NCI-H82 treated with DMSO at 0.1 percent for 48 hours (cell line): ENCODE data around the gene SRPK3.
A peak's percentile ranks its signal among the peaks of the same experiment; 100 is the strongest.
"Not testable (repeated sequence)": the region's sequence is repeated elsewhere in the genome, so short reads cannot be mapped to it uniquely, and the experiment has no call there.

Source experiments
- DNase-seq: peaks from one replicate; lab custom pipeline; 2025; ENCODE audit not compliant: unreplicated experiment; lab: John Stamatoyannopoulos, UW

Gene SRPK3, protein sequence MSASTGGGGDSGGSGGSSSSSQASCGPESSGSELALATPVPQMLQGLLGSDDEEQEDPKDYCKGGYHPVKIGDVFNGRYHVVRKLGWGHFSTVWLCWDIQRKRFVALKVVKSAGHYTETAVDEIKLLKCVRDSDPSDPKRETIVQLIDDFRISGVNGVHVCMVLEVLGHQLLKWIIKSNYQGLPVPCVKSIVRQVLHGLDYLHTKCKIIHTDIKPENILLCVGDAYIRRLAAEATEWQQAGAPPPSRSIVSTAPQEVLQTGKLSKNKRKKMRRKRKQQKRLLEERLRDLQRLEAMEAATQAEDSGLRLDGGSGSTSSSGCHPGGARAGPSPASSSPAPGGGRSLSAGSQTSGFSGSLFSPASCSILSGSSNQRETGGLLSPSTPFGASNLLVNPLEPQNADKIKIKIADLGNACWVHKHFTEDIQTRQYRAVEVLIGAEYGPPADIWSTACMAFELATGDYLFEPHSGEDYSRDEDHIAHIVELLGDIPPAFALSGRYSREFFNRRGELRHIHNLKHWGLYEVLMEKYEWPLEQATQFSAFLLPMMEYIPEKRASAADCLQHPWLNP

DNA sequence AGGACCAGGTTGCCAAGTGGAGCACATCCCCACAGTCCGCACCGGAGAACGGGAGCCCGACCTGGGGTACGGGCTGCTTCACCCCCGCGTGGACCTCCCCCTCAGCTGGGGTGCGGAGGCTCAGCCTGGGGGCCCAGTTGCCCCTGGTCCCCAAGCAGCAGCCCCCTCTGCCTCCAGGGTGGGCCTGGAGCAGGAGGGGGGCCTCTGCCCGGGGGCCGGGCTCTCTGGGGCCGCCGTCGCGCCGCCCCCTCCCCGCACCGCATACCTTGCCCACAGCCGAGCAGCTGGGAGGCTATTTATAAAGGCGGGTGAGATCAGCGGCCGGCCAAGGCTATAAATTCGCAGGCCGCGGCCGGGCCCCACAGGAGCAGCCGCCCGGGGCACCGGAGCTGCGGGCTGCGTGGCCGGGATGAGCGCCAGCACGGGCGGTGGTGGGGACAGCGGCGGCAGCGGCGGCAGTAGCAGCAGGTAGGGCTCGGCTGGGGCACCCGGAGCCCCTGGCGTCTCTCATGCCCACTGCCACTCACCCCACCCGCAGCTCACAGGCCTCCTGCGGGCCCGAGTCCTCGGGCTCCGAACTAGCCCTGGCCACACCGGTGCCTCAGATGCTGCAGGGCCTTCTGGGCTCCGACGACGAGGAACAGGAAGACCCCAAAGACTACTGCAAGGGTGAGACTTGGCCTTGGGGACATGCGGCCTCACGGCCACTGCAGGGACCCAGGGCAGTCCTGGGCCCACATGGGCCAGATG is at the start of gene SRPK3:
TSS of gene SRPK3 (plus strand) at position 364 of the 750 bp plus-strand sequence. CDS start at position 410, 46 bp downstream.
- DNase-seq, result no peak

DNA sequence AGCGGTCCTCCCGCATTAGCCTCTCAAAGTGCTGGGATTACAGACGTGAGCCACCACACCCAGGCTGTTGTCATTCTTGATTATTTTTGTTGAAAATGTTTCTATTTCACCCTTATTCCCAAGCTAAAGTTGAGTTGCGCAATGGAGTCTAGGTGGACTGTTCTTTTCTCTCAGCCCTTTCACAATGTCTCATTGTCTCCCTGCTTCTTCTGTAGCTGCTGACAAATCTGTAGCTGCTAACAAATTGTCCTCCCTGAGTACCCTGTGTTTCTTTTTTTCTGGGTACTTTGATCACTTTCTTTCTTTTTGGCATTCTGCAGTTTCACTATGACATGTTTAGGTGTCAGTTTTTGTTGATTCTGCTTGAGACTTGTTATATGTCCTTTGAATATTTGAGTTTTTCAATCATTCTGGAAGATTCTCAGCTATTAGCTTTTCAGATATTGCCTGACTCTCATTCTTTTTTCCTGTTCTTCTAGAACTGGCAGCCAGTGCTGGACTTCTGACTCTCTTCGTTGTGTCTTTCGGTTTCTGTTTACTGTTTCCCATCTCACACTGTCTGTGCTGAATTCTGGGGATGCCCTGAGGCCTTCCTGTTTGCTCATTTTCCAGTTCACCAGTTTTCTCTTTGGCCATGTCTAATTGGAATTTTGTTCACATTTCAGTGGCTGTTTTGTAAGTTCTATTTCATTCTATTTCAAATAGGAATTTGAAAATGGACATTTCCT is 49.6 kb upstream of the SRPK3 start:
- no peak for DNase-seq

DNA sequence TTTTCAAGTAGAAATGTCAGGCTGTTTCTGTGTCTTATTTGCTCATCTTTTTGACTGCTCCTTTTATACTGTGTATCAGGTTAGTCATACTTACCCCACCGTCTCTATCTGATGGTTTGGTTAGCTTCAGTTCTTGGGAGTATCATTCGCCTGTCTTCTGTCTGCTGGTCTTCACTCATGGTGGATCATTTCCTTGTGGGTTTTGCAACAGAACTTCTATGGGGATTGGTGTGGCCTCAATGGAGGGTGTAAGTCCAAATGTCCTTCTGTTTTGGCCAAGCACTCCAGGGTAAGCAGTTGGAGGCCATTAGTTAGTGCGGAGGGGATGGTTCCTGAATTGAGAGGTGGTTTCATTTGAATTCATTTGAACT is 49.0 kb upstream of the SRPK3 start:
- no peak for DNase-seq

DNA sequence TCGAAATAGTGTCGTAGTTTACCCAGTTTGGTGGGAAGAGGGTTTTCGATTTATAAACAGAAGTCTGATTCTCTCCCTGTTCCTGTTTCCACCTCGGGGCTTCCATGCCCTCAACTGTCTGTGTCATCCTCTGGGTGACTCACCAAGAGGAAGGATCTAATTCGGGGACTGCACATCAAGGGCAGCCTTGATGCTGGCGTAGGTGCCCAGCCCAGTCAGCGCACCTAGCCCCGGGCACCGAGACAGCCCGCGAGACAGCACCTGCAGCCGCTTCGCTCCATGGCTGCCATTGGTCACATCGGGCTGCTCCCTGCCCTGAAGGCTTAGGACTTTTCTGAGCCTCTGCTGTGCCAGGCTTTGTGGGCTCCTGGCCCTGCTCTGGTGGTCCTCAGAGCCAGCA is 48.4 kb upstream of the SRPK3 start:
- no peak for DNase-seq

- no peak for DNase-seq
Observed at GRCh38 chrX:153733651-153734240, 47.1 kb upstream of the SRPK3 start.

- no peak for DNase-seq
Observed at GRCh38 chrX:153734871-153735270, 46.0 kb upstream of the SRPK3 start.

GRCh38 chrX:153735274-153735673 is 45.6 kb upstream of the SRPK3 start:
- no peak for DNase-seq

GRCh38 chrX:153736071-153736820 is 44.6 kb upstream of the SRPK3 start:
- no peak for DNase-seq

DNA sequence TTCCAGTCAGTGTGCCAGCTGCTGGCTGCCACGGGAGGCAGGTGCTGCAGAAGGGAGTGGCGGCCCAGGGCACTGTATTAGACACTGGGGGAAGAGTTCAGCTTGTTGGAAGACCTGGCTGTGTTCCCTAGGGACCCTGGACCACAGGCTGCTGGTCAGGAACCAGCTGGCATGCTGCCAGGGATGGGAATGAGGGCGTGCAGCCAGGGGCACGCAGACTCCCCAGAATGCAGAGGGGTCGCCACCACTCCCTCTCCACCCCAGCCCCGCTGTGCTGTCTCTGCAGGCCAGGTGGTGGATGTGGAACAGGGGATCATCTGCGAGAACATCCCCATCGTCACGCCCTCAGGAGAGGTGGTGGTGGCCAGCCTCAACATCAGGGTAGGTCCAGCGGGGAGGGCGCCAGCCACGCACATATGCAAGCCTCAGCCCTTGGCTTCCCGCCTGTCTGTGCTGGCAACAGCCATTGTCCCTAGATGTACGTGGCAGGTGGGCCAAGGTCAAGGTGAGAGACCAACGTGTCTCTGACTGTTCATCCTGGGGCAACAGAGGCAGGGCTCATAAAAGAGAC is 43.9 kb upstream of the SRPK3 start:
- no peak for DNase-seq

DNA sequence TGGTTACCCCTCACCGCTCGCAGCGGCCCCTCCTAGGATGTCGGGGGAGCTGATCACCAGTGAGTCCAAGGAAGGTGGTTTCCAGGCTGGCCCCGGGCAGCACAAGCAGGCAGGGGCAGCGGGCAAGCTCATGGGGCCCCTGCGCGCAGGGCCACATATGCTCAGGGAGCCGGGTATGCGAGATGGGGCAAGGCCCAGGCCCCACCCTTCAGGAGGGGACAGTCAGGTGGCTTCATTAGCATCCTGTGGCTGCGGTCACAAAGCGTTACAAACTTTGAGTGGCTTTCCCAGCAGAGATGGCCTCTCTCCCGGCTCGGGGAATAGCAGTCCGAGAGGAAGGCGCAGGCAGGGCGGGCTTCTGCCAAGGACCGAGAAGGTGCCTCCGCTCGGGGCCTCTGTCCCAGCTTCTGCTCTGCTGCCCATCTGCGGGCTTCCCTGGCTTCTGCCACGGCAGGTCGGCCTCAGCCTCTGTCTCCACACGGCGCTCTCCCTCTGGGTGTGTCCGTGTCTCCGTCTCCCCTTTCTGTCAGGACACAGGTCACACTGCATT is 42.7 kb upstream of the SRPK3 start:
- DNase-seq, result no peak

- DNase-seq, result no peak
Observed at GRCh38 chrX:153739754-153740486, 40.9 kb upstream of the SRPK3 start.

- no peak for DNase-seq
Observed at GRCh38 chrX:153740631-153741222, 40.1 kb upstream of the SRPK3 start.

GRCh38 chrX:153741446-153741845 is 39.4 kb upstream of the SRPK3 start:
- no peak for DNase-seq

DNA sequence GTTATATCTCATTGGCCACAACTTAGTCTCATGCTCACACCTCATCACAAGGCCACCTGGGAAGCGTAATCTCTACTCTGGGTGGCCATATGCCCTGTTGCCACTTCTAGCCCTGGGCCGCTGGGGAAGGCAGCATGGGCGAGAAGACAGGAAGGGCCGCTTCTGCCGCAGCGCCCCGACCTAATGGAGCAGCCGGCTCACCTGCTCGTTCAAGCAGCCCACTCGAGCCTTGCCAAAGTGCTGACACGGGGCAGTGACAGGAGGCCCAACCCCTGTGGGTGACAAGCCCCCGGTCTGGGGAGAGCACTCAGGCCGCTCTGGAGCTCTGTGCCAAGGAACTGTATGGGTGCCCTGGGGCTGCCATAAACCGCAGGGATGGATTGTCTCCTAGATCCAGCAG is 38.7 kb upstream of the SRPK3 start:
- not testable (repeated sequence) for DNase-seq

DNA sequence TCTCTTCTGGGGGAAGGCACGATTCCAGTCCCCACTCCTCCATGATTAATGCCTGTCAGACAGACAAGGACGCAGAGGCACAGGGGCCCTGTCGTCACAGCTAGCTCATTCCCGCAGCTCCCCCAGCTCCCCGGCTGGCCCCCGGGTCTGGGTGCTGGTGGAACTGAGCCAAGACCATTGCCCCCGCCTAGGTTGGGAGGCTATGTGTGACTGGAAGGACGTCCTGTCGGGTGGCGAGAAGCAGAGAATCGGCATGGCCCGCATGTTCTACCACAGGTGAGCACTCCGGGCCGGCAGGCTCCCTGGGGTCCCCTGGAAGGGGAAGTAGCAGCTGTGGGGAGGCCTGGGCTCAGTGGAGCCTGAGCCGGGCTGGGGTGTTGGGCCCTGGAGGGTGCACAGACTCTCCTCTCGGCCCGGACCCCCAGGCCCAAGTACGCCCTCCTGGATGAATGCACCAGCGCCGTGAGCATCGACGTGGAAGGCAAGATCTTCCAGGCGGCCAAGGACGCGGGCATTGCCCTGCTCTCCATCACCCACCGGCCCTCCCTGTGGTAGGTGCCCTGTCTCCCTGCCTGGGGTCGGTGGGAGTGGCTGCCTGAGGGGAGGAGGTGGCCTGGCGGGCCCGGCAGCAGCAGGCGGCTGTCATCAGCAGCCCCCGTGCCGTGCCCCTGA is 37.9 kb upstream of the SRPK3 start:
- DNase-seq, result not testable (repeated sequence)

GRCh38 chrX:153743468-153744209 is 37.2 kb upstream of the SRPK3 start:
- peak; percentile 18 for DNase-seq
